ENCODE data around the gene MARCO.
"Not testable (repeated sequence)": the region's sequence is repeated elsewhere in the genome, so short reads cannot be mapped to it uniquely, and the experiment has no call there.

Gene MARCO

DNA sequence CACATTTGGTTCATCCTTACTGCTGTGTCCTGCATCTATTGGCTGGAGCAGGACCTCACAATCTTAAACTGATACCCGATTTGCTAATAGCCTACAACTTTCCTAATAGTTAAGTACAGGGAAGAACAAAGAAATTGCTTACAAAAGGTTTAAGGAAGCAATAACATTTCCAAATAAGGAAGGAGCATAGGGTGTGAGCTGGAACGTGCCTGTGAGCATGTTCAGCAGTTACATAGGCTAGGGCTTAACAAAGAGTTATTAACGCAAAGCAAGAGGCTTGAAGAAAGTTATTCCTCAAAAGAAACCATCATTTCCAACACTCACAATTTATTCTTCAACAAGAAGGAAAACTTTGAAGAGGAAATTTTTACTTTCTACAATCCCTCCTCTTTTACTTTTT is 6.3 kb downstream of the MARCO start:
- H3K27ac Mint-ChIP-seq; H3K27me3 Mint-ChIP-seq; H3K4me3 Mint-ChIP-seq; H3K4me1 Mint-ChIP-seq (ENCODE audit: low read depth); H3K36me3 Mint-ChIP-seq; H3K9me3 Mint-ChIP-seq (ENCODE audit: low read depth): not testable (repeated sequence)

GRCh38 chr2:118954297-118955060 is 12.5 kb downstream of the MARCO start:
- H3K4me1 Mint-ChIP-seq (ENCODE audit: low read depth) = no peaks in the 10 kb centered on the region
- no peak overlapping the region for H3K4me3 Mint-ChIP-seq
- H3K27ac Mint-ChIP-seq = no peak overlapping the region
- no peaks in the 10 kb centered on the region for H3K27me3 Mint-ChIP-seq
- no peaks in the 10 kb centered on the region for H3K36me3 Mint-ChIP-seq
- peaks cover 36% of the 10 kb centered on the region for H3K9me3 Mint-ChIP-seq (ENCODE audit: low read depth)

GRCh38 chr2:118965737-118966136 is 23.7 kb downstream of the MARCO start:
- Mint-ChIP-seq H3K27me3 (peaks cover 3% of the 10 kb centered on the region), H3K4me1 (ENCODE audit: low read depth) (no peaks in the 10 kb centered on the region), H3K9me3 (ENCODE audit: low read depth) (peaks cover 12% of the 10 kb centered on the region), H3K27ac (no peak overlapping the region), H3K4me3 (no peak overlapping the region), H3K36me3 (no peaks in the 10 kb centered on the region)

DNA sequence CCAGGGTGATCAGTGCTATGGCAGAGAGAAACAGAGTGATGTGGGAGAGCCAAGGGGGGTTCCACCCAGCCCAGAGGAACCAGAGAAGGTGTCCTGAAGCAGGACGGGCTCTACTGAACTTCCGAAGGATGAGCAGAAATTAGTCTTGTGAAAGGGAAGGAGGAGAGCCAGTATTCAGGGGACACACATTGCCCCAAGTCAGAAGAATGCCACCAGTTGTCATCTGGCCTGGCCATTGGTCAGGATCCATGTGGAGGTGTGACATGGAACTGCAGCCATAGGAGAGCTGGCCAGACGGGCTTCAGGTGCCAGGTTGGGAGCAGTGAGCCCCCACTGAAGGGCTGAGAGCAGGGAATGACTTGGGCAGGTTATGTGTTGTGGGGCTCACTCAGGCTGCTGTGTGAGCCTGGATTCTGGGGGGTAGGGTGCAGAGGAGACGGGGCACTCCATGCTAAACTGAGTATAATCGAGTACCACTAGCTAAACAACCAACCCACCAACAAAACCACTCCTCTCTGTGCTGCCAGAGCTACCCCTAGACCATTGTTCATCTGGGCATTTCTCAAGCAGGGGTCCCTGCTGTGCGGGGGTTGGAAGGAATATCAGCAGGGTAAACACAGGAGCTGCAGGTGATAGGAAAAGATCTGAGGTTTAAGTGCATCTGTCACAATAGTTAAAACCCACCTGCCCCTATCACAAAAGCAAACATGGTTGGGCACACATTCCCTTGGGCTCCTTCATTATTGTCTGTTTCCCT is 25.3 kb downstream of the MARCO start:
- no peaks in the 10 kb centered on the region for H3K36me3 Mint-ChIP-seq
- H3K27me3 Mint-ChIP-seq = peaks cover 5% of the 10 kb centered on the region
- H3K9me3 Mint-ChIP-seq (ENCODE audit: low read depth) = peaks cover 2% of the 10 kb centered on the region
- no peak overlapping the region for H3K27ac Mint-ChIP-seq
- H3K4me3 Mint-ChIP-seq = no peak overlapping the region
- H3K4me1 Mint-ChIP-seq (ENCODE audit: low read depth) = no peaks in the 10 kb centered on the region

DNA sequence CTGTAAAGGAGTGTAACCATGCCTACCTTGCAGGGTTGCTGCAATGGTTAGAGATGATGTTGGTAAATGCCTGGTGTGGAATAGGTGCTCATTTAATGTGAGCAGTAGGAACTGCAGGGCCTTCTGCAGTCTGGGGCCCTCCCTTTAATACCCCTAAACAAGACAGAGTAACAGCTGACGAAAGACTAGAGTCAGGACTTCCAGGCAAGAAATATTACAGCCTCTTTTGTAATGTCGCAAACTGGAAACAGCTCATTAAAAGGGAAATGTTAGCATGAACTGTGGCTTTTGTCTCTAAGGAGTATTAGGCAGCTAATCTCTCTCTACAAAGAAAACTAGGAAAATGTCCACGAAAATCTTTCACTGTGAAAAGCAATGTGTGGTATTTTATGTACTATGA is 26.0 kb downstream of the MARCO start:
- no peaks in the 10 kb centered on the region for H3K4me1 Mint-ChIP-seq (ENCODE audit: low read depth)
- H3K27me3 Mint-ChIP-seq = peaks cover 5% of the 10 kb centered on the region
- no peak overlapping the region for H3K27ac Mint-ChIP-seq

GRCh38 chr2:118968961-118969733 is 27.2 kb downstream of the MARCO start:
- Mint-ChIP-seq H3K36me3 (no peaks in the 10 kb centered on the region), H3K4me1 (ENCODE audit: low read depth) (no peaks in the 10 kb centered on the region), H3K27me3 (peaks cover 5% of the 10 kb centered on the region), H3K4me3 (no peak overlapping the region), H3K9me3 (ENCODE audit: low read depth) (no peaks in the 10 kb centered on the region), H3K27ac (no peak overlapping the region)

More for the DNA sequence above, 26.0 kb downstream of the MARCO start:
- Mint-ChIP-seq H3K9me3 (ENCODE audit: low read depth) (no peaks in the 10 kb centered on the region), H3K4me3 (no peak overlapping the region), H3K36me3 (no peaks in the 10 kb centered on the region)

- Mint-ChIP-seq H3K9me3 (ENCODE audit: low read depth) (no peaks in the 10 kb centered on the region), H3K27ac (no peak overlapping the region), H3K36me3 (no peaks in the 10 kb centered on the region), H3K4me3 (no peak overlapping the region), H3K27me3 (peaks cover 5% of the 10 kb centered on the region), H3K4me1 (ENCODE audit: low read depth) (no peaks in the 10 kb centered on the region)
Measured at GRCh38 chr2:118969734-118970395, 27.9 kb downstream of the MARCO start.

DNA sequence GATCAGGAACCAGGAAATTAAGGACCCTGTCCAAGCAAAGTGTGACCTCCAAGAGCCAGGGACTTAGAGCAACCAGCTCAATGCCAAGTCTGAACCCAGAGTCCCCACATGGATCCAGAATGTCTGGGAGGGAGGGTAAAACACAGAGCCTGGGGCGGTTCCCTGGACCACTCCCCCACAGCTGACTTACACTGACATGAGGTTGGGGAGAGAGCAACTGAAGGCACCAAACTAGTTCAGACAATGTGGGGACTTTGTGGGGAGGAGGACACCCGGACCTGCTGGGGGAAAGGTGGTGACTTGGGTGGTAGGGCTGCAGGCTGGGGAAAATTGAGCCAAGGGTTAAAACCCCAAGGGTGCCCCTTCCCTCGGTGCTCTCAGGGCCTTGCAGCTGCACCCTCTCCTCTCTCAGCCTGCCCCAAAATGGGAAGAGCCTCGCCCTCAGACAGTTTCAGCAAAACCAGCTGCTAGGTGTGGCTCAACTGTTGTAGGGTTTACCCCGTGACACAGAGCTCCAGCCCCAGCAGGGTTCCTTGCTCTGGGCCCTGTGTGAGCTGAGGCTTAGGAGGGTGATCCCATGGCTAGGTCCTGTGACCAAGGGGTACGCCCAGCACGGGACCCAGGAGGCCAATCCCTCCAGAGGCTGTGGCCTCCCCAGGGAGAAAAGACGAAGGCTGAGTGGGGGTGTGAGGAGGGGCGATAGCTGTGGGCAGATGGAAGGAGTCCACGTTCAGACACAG is 28.6 kb downstream of the MARCO start:
- Mint-ChIP-seq H3K27ac (no peak overlapping the region), H3K4me1 (ENCODE audit: low read depth) (no peaks in the 10 kb centered on the region), H3K27me3 (peaks cover 9% of the 10 kb centered on the region), H3K9me3 (ENCODE audit: low read depth) (no peaks in the 10 kb centered on the region), H3K4me3 (no peak overlapping the region), H3K36me3 (no peaks in the 10 kb centered on the region)

GRCh38 chr2:118971245-118972122 is 29.5 kb downstream of the MARCO start:
- Mint-ChIP-seq H3K27ac (no peak overlapping the region), H3K4me3 (no peak overlapping the region), H3K36me3 (no peaks in the 10 kb centered on the region), H3K4me1 (ENCODE audit: low read depth) (no peaks in the 10 kb centered on the region), H3K27me3 (peaks cover 10% of the 10 kb centered on the region), H3K9me3 (ENCODE audit: low read depth) (no peaks in the 10 kb centered on the region)

DNA sequence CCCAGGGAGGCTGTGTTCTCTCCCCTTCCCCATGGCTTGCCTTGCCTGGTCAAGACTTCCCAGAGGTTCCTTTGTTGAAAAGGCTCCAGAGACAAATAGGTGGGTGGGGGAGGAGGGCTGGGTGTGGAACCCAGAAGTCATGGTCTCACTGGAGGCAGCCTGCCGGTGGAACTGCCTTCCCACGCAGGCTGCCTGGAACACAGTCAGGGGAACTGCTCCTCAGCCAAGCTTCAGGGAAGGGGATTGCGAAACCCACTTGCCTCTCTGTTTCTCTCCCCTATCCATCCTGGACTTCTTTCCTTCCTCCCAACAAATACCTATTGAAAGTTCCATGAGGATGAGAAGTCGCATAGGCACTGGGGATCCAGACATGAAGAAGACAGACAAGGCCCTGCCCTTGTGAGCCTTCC is 31.6 kb downstream of the MARCO start:
- H3K9me3 Mint-ChIP-seq (ENCODE audit: low read depth) = no peaks in the 10 kb centered on the region
- no peak overlapping the region for H3K4me3 Mint-ChIP-seq
- no peak overlapping the region for H3K27ac Mint-ChIP-seq
- no peaks in the 10 kb centered on the region for H3K4me1 Mint-ChIP-seq (ENCODE audit: low read depth)
- no peaks in the 10 kb centered on the region for H3K36me3 Mint-ChIP-seq
- H3K27me3 Mint-ChIP-seq = peaks cover 10% of the 10 kb centered on the region

DNA sequence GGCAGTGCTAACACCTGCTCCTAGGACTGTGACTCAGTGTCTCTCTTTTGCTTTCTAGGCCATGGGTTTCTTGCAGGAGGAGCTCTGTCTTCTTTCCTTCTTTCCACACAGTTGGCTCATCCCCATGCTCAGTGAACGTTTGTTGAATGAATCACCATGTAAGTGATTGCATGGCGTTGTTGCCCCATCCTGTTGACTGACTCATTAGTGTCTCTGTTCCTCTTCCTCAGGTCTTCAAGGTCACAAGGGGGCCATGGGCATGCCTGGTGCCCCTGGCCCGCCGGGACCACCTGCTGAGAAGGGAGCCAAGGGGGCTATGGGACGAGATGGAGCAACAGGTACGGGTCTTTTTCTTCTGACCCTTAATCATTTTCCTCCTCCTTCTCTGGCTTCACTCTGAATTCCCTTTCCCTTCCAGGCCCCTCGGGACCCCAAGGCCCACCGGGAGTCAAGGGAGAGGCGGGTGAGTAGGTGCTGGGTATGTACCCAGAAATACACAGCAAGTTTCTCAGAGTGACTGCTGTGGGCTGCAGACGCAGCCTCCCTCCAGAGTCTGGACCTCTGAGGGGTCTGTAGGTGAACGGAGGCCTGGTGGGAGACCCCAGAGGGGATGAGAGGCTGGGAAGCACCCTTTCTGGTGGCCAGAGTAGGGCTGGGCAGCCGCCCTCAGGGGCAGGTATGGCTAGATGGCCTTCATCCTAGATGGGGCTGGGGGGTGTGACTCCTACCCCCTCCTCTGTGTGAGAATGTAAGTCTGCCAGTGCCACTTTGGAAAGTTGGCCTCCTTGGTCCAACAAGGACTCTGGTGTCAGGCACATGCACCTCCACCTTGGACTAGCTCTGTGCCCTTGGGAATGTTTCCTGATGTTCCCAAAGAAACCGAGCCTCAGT is 32.4 kb downstream of the MARCO start:
- Mint-ChIP-seq H3K36me3 (no peaks in the 10 kb centered on the region), H3K4me3 (no peak overlapping the region), H3K4me1 (ENCODE audit: low read depth) (no peaks in the 10 kb centered on the region), H3K27ac (no peak overlapping the region), H3K9me3 (ENCODE audit: low read depth) (no peaks in the 10 kb centered on the region), H3K27me3 (peaks cover 9% of the 10 kb centered on the region)

- H3K27me3 Mint-ChIP-seq = peaks cover 9% of the 10 kb centered on the region
- H3K36me3 Mint-ChIP-seq = no peaks in the 10 kb centered on the region
- no peaks in the 10 kb centered on the region for H3K9me3 Mint-ChIP-seq (ENCODE audit: low read depth)
- H3K27ac Mint-ChIP-seq = no peak overlapping the region
- H3K4me3 Mint-ChIP-seq = no peak overlapping the region
- H3K4me1 Mint-ChIP-seq (ENCODE audit: low read depth) = no peaks in the 10 kb centered on the region
Measured at GRCh38 chr2:118975133-118975532, 33.1 kb downstream of the MARCO start.

GRCh38 chr2:118978064-118978463 is 36.1 kb downstream of the MARCO start:
- Mint-ChIP-seq H3K4me3 (no peak overlapping the region), H3K36me3 (no peaks in the 10 kb centered on the region), H3K9me3 (ENCODE audit: low read depth) (no peaks in the 10 kb centered on the region), H3K27me3 (peaks cover 7% of the 10 kb centered on the region), H3K27ac (no peak overlapping the region), H3K4me1 (ENCODE audit: low read depth) (no peaks in the 10 kb centered on the region)
